ENCODE data around the gene KRT78. TPM values are rescaled to one million over a fixed set of nuclear protein-coding genes. Genes with fewer than 3 reads are reported as not detected.

KRT78 gene
- total RNA-seq, 2 experiments from 2014 or later, result not detected

DNA sequence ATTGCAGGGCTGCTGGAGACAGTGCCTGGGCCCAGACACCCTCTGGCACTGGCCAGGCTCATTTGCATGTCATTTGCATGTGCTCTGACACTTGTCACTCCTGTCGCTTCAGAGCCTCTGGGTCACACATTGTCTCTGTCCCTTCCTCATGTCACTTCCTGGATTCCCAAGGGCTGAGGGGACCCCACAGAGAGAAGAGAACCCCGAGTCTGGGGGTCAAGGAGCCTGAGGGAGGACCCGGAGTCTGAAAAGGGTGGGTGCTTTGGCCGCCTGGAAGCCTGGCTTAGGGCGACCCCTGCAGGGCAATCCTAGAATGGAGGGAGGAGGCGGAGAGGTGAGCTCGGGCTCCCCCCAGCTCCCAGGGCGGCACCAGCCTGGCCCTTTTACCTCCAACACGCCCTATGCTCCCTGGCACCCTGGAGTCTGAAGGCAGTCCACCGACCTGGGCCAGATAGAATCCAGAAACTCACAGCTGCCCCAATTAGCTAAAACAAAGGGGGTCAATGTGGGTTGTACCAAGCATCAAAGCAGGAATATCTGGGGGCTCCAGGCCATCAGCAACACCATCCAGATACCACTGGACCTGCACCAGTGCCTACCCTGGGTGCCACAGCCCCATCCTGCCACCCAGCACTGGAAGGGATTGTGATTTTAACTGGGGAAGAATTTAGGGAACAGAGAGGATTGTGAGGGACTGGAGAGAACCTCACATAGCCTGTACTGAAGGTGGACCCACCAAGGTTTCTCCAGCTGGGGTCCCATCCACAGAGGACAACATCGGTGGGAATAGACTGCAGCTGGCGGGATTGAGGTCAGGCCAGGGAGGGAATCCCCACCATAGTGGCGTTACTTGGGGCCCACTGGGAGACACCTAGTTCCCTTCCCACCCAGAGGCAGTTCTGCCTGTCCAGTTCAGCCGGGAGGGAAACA lies 21.8 kb upstream of the KRT78 start:
- peaks cover 39% of the 10 kb centered on the region for H3K4me1 ChIP-seq (ENCODE audit: insufficient read depth, low read length)
- ChIA-PET CTCF (interaction anchor here (0.6 to 1.8 kb wide), 11 partner anchors 9 to 717 kb away, joined by 3 to 16 read pairs (median 4); no protein-coding TSS in a partner anchor), POLR2A (interaction anchor here (0.6 to 1.3 kb wide), 6 partner anchors 9 to 291 kb away, joined by 3 to 6 read pairs (median 4); no protein-coding TSS in a partner anchor)
- H3K4me1 Mint-ChIP-seq (ENCODE audit: low read depth), result peaks cover 50% of the 10 kb centered on the region
- H3K27me3 ChIP-seq (ENCODE audit: control insufficient read depth in 1 of 2, insufficient read depth in 2 of 2, low read length in 2 of 2), result peaks cover 0 to 9% of the 10 kb centered on the region in 2 experiments
- H3K9me3 ChIP-seq (ENCODE audit: control insufficient read depth in 1 of 2, insufficient read depth in 1 of 2, low read length in 2 of 2), result no peaks in the 10 kb centered on the region
- TF ChIP-seq, protein P1, sequence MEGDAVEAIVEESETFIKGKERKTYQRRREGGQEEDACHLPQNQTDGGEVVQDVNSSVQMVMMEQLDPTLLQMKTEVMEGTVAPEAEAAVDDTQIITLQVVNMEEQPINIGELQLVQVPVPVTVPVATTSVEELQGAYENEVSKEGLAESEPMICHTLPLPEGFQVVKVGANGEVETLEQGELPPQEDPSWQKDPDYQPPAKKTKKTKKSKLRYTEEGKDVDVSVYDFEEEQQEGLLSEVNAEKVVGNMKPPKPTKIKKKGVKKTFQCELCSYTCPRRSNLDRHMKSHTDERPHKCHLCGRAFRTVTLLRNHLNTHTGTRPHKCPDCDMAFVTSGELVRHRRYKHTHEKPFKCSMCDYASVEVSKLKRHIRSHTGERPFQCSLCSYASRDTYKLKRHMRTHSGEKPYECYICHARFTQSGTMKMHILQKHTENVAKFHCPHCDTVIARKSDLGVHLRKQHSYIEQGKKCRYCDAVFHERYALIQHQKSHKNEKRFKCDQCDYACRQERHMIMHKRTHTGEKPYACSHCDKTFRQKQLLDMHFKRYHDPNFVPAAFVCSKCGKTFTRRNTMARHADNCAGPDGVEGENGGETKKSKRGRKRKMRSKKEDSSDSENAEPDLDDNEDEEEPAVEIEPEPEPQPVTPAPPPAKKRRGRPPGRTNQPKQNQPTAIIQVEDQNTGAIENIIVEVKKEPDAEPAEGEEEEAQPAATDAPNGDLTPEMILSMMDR (IDR thresholded peaks at IDR 0.05), result peak; percentile 71
- no peak overlapping the region for H3K27ac ChIP-seq (ENCODE audit: low read depth in 1 of 2, low read length in 2 of 2)
- H3K4me3 Mint-ChIP-seq, result no peak overlapping the region
- no peaks in the 10 kb centered on the region for H3K36me3 ChIP-seq (ENCODE audit: insufficient read depth, low read length)
- no peaks in the 10 kb centered on the region for H3K9me3 Mint-ChIP-seq
- intact Hi-C loops (cut with DNase I, micrococcal nuclease), result loop anchor here (1.0 to 10.0 kb wide), 3 partner anchors 186 to 287 kb away; partner anchors contain the start of gene KRT1 (in 1 of the 2)
- peak overlapping the region; percentile 33 for H3K27ac Mint-ChIP-seq
- H3K4me3 ChIP-seq (ENCODE audit: low read length), result no peak overlapping the region
- peaks cover 10% of the 10 kb centered on the region for H3K27me3 Mint-ChIP-seq
- peak; percentile 70 to 85 (median 78) for DNase-seq
- ATAC-seq (ENCODE audit: poor library complexity), result peak; percentile 69
- H3K36me3 Mint-ChIP-seq (ENCODE audit: low read depth), result no peaks in the 10 kb centered on the region

DNA sequence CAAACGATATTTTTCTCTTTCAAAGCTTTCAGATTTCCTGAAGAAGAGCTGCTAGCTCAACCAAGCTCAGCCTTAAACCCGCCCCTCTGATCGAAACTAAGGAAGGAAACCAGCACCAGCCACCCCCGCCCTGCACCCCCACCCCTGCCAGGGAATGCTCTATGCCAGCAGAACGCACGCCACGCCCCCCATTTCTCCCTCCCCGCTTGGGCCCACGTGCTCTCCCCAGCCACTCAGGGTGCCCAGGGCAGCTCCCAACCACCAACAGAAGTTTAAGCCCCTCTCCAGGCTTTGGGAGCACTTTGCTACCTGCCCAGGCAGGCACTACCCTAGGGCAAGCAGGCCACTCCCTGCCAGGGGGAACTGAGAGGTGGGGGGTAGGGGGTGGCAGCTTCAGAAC lies 18.8 kb upstream of the KRT78 start:
- Mint-ChIP-seq H3K4me3 (peak overlapping the region; percentile 45), H3K27ac (peak overlapping the region; percentile 80), H3K36me3 (ENCODE audit: low read depth) (no peaks in the 10 kb centered on the region), H3K9me3 (no peaks in the 10 kb centered on the region), H3K27me3 (no peaks in the 10 kb centered on the region), H3K4me1 (ENCODE audit: low read depth) (peaks cover 33% of the 10 kb centered on the region)
- POLR2A ChIA-PET, result interaction anchor here (1.0 to 2.3 kb wide), 4 partner anchors 258 to 843 kb away, joined by 4 to 7 read pairs (median 4); no protein-coding TSS in a partner anchor
- intact Hi-C loops (cut with DNase I, micrococcal nuclease), result no loop called here
- Histone ChIP-seq H3K27me3 (ENCODE audit: control insufficient read depth in 1 of 2, insufficient read depth in 2 of 2, low read length in 2 of 2) (no peaks in the 10 kb centered on the region), H3K9me3 (ENCODE audit: control insufficient read depth in 1 of 2, insufficient read depth in 1 of 2, low read length in 2 of 2) (no peaks in the 10 kb centered on the region), H3K4me1 (ENCODE audit: insufficient read depth, low read length) (peaks cover 23% of the 10 kb centered on the region), H3K36me3 (ENCODE audit: insufficient read depth, low read length) (no peaks in the 10 kb centered on the region), H3K4me3 (ENCODE audit: low read length) (no peak overlapping the region), H3K27ac (ENCODE audit: low read depth in 1 of 2, low read length in 2 of 2) (no peak overlapping the region)
- DNase-seq (peak in 12 of 14 experiments; percentile 24 to 75 (median 52)), ATAC-seq (ENCODE audit: poor library complexity) (peak; percentile 61)
- TF ChIP-seq, protein P1 (IDR thresholded peaks at IDR 0.05), result no peak
- CTCF ChIA-PET, result interaction anchor here (1.2 to 2.4 kb wide), 2 partner anchors 12 to 17 kb away, joined by 3 to 8 read pairs; no protein-coding TSS in a partner anchor

DNA sequence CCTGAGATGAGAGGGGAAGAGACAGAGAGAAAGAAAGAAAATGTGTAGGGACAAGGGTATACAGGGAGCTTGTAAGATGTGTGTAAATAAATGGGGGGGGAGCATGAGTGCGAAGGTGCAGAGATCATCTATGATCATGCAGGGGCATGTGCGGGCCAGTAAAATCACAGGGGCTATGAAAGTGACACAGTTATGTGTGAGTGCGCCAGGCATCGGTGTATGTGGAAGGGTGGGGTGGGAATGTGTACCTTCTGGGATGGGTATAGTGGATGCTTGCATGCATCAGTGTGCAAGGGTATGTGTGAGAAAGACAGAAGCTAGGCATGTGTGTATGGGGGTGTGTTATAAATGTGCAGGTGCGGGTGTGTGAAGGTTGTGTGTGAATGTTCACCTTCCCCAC lies 18.4 kb upstream of the KRT78 start:
- Mint-ChIP-seq H3K27ac (peak overlapping the region; percentile 80), H3K36me3 (ENCODE audit: low read depth) (no peaks in the 10 kb centered on the region), H3K4me1 (ENCODE audit: low read depth) (peaks cover 33% of the 10 kb centered on the region), H3K4me3 (no peak overlapping the region), H3K9me3 (no peaks in the 10 kb centered on the region), H3K27me3 (no peaks in the 10 kb centered on the region)
- no peaks in the 10 kb centered on the region for H3K9me3 ChIP-seq (ENCODE audit: control insufficient read depth in 1 of 2, insufficient read depth in 1 of 2, low read length in 2 of 2)
- no peaks in the 10 kb centered on the region for H3K27me3 ChIP-seq (ENCODE audit: control insufficient read depth in 1 of 2, insufficient read depth in 2 of 2, low read length in 2 of 2)
- ATAC-seq (ENCODE audit: poor library complexity) (no peak), DNase-seq (no peak)
- H3K4me3 ChIP-seq (ENCODE audit: low read length), result no peak overlapping the region
- CTCF ChIA-PET, result interaction anchor here (1.2 to 2.4 kb wide), 3 partner anchors 12 to 18 kb away, joined by 3 to 8 read pairs (median 7); no protein-coding TSS in a partner anchor
- POLR2A ChIA-PET, result interaction anchor here (1.0 to 1.5 kb wide), 3 partner anchors 257 to 842 kb away, joined by 4 to 5 read pairs (median 4); no protein-coding TSS in a partner anchor
- TF ChIP-seq, protein P1 (IDR thresholded peaks at IDR 0.05), result no peak
- peaks cover 23% of the 10 kb centered on the region for H3K4me1 ChIP-seq (ENCODE audit: insufficient read depth, low read length)
- H3K27ac ChIP-seq (ENCODE audit: low read depth in 1 of 2, low read length in 2 of 2), result no peak overlapping the region
- H3K36me3 ChIP-seq (ENCODE audit: insufficient read depth, low read length), result no peaks in the 10 kb centered on the region
- intact Hi-C loops (cut with DNase I, micrococcal nuclease), result no loop called here

All from CD4-positive, alpha-beta T cell (primary cell).